GM19438 (cell line): ENCODE results near the gene MRPL34.

Source experiments
- ATAC-seq: cut with Tn5 transposase; IDR thresholded peaks from one replicate; pipeline ENCODE4 v1.9.1; 2021; ENCODE audit warnings: low read depth; ENCODE audit not compliant: unreplicated experiment

The MRPL34 gene

DNA sequence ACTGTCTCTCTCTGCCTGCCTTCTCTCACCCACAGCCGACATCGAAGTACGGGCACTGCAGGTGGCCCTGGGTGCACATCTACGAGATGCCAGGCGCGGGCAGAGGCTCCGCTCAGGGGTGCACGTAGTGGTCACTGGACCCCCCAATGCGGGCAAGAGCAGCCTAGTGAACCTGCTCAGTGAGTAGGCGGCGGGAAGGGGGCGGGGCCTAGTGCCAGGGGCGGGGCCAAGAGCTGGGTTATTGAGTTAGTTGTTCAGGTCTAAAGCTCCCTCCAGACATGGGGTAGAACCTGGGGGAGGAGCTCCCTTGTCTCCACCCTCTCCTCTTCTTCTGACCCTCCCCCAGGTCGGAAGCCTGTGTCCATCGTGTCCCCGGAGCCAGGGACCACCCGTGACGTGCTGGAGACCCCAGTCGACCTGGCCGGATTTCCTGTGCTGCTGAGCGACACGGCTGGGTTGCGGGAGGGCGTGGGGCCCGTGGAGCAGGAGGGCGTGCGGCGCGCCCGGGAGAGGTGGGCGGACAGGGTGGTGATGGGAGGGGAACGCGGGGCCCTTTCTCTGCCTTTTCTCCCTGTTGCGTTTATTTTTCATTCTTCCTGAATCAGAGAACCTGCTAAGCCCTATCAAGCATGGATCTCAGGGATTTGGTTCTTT lies 33.5 kb downstream of the MRPL34 start:
- ATAC-seq = no peak

DNA sequence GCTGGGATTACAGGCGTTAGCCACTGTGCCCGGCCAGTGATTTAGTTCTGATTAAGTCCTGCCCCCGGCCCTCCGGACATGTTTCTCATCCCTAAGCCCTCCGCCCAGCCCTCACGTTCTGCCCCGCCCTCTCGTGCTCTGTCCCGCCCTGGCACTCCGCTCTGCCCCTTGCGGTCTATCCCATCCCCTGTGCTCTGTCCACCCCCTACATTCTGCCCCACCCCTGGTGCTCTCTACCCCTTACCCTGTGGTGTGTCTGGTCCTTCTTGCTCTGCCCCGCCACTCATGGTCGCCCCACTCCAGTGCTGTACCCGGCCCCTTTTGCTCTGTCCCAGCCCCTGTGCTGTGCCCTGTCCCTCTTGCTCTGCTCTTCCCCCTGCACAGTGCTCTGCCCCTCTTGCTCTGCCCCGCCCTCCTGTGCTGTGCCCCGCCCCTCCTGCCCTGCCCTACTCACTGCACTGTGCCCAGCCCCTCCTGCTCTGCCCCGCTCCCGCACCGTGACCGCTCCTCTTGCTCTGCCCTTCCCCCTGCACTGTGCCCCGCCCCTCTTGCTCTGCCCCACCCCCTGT lies 34.7 kb downstream of the MRPL34 start:
- ATAC-seq = no peak

- no peak for ATAC-seq
These were observed 35.2 kb downstream of the MRPL34 start for GRCh38 chr19:17340871-17341357.

- ATAC-seq = no peak
These were observed 35.7 kb downstream of the MRPL34 start for GRCh38 chr19:17341386-17341785.

GRCh38 chr19:17341845-17342244 lies 36.2 kb downstream of the MRPL34 start:
- no peak for ATAC-seq

DNA sequence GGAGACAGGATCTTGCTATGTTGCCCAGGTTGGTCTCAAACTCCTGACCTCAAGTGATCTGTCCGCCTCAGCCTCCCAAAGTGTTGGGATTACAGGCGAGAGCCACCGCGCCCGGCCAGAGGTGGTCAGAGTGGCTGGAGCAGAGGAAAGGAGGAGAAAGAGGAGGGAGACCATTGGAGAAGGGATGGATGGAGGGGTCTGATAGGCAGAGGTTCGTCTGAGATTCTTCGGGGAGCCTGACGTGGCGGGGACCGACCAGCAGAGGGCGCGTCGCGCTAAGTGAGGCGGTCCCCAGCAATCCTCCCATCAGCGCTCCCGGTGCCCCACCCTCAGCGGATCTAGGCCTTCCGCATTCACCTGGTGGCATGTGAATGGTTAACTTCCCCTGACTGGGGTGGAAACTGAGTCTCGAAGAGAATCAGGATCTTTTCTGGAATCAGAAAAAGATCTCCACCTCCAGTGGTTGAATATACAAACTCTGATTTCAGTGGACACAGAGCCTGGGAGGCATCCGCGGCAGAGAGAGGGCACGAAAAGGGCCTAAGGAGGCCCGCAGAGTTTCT lies 40.5 kb downstream of the MRPL34 start:
- ATAC-seq = no peak

- no peak for ATAC-seq
These were observed 41.7 kb downstream of the MRPL34 start for GRCh38 chr19:17347361-17347760.

DNA sequence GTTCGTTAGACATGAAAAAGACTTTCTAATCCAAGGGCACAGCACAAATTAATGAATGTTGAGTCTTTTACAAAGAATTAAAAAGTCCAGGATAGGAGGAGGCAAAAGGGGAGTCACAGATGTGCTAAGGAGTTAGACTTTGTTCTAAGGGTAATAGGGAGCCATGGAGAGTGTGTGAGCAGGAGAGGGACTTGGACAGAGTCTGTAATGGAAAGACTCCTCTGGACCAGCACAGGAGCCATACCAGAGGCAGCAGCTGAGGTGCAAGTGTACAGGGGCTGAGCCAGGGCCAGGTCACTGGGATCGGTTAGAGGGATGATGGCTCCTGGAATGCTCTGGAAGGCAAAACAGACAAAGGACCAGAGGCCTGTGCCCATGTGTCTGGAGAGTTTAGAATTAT lies 42.2 kb downstream of the MRPL34 start:
- no peak for ATAC-seq

GRCh38 chr19:17348700-17349099 lies 43.0 kb downstream of the MRPL34 start:
- no peak for ATAC-seq

DNA sequence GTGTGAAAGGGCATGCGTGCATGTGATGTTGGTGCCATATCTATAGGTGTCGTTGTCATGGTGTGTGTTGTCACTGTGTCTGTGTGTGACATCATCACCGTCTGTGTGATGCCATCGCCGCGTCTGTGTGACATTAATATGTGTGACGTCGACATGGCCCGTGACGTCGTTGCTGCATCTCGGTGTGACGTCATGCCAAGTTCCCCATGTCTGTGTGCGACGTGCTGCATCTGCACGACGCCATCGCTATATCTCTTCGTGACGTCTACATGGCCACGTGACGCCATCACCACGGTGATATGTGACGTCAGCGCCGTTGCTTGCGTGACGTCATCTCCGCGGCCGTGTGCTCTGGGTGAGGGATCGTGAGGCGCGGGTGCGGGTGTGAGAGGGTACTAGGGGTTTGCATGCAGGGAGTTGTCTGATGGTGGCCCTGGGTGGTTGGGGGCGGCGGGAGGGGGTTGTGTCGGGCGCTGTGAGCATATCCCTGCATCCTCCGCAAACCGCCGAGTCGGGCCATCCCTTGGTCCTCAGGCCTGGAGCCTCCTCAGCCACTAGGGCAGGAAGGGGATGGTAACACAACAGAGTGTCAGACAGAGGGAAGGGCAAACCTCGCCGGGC lies 46.3 kb downstream of the MRPL34 start:
- no peak for ATAC-seq

GRCh38 chr19:17352608-17353280 lies 47.1 kb downstream of the MRPL34 start:
- ATAC-seq = no peak

DNA sequence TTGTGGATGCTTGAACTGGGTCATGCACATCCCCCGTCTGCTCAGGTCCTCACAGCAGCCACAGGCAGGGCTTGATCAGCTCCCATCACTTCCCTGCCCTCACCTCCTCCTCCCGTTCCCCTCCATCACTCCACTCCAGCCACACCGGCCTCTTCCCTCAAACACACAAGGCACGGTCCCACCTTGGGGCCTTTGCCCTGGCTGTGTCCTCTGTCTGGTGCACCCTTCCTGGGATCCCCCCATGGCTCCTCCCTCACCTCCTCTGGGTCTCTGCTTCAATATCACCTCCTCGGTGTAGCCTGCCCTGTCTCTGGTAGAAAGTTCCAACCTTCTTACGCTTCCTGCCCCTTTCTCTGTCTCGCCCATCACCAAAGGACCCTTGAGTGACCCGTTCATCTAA lies 47.7 kb downstream of the MRPL34 start:
- ATAC-seq = no peak
